Stimulated activated CD4-positive, alpha-beta T cell treated with anti-CD3 and anti-CD28 coated beads, Interleukin-2, amount 100 ng/mL, for 4 hours (primary cell): ENCODE data around the gene CENPE.

ENCODE experiments used
- DNase-seq: peaks from one replicate; pipeline ENCODE4 v3.0.0-alpha.2; 2020; ENCODE audit warnings: low read depth

CENPE gene

DNA sequence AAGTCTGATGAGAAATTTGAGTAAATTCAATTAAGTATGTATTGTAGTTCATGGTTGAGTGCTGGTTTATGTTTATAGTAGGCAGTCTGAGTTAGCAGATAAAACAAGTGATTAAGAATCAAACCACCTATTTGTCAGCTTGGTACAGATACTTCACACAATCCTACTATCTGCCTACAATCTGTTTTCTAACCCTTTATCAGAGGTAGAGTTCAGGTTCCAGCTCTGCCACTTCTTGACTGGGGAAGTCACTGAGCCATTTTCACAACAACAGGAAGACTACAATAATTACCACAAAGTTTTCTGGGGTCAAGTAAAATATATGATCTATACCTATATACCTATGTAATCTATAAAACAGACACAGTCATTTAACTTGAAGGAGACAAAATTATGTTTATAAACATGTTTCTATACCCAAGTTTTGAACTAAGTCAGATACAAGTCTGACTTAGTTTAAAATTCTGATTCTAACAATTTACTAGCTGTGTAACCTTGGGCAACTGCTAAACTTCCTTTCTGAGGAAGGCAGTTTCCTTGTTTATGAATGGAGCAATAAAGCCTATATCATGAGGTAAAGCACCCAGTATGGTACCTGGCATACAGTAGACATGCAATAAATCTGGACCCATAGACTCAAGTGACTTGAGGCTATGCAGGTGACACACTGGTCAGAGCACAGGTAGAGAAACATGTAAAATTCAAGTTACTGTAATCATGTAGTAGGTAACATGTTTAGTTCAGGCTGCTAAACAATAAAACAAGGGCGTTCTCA lies 61.3 kb downstream of the CENPE start:
- no peak for DNase-seq

DNA sequence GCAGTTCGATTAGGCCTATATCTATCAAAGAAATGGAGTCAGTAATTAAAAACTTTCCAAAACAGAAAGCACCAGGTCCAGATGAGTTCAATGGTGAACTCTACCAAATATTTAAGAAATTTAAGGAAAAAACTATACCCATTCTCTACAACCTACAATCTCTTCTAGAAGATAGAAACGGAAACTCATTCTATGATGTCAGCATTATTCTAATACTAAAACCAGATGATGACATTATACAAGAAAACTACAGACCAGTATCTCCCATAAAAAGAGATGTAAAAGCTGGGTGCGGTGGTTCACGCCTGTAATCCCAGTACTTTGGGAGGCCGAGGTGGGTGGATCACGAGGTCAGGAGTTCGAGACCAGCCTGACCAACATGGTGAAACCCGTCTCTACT lies 69.0 kb downstream of the CENPE start:
- no peak for DNase-seq

DNA sequence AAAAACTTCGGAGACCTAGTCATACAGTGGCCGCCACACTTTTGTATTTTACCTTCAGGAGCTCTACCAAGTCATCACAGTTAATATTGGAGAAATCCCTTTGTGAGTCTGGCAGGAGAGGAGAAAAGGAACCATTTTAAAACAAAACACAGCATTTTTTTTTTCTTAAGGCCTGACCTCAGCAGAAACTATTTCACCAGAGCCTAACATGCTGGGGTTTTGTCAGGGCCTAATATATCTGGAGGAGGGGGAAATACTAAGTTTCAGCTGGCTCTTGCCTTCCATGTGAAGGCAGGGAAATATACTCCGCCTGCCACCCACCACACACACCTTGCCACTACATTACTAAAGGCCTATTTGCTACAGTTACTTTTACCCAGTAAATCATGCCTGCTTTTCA lies 72.0 kb downstream of the CENPE start:
- no peak for DNase-seq

DNA sequence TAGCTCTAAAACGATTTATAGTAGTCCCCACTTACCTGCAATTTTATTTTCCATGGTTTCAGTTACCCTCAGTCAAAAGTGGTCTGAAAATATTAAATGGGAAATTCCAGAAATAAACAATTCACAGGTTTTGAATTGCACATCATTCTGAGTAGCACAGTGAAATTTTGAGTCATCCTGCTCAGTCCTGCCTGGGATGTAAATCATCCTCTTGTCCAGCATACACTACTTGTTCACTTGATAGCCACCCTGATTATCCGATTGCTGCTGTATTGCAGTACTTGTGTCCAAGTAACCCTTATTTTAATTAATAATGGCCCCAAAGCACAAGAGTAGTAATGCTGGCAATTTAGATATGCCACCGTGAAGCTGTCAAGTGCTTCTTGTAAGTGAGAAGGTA lies 75.0 kb downstream of the CENPE start:
- DNase-seq, result no peak

DNA sequence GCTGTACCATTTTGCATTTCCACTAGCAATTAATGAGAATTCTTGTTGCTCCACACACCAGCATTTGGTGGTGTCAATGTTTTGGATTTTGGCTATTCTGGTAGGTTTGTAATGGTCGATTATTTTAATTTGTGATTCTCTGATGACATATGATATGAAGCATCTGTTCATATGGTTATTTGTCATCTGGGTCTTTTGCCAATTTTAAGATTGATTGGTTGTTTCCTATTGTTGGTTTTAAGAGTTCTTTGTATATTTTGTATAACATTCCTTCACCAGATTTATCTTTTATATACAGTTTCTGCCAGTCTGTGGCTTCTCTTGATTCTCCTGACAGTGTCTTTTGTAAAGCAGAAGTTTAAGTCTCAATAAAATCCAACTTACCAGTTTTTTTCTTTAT lies 80.0 kb downstream of the CENPE start:
- no peak for DNase-seq

DNA sequence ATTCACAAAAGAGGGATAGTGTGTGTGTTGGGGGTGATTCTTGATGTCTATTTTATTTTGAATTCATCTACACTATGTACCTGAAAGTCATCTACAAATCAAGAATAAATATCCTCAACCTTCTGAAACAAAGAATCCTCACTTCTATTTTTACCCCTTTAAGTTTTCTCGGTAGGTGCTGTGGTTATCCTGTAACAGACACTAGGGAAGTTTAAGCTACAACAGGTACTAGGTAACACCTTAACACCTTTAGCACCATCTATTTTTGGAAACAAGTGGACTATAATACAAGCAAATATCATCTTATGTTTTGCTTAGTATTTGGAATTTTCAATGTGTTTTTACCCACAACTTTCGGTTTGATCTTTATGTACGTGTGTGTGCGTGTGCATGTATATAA lies 86.5 kb downstream of the CENPE start:
- DNase-seq, result no peak

DNA sequence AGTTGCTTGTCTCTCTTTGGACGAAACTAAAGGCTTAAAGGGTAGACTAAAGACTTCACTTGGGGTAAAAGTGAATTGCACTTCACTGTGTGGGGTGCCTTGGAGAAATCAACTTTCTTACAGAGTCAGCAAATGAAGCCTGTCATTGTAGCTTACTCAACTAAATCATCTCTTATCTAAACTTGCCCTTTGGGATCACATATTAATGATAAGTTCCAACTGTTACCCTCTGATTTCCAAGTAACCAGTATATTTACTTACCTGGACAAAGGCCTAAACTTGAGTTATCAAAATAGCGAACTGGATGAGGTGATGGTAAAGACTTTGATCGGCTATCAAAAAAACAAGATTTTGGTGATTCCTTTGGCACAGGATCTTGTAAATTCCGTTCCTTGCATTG lies 89.6 kb downstream of the CENPE start:
- no peak for DNase-seq

DNA sequence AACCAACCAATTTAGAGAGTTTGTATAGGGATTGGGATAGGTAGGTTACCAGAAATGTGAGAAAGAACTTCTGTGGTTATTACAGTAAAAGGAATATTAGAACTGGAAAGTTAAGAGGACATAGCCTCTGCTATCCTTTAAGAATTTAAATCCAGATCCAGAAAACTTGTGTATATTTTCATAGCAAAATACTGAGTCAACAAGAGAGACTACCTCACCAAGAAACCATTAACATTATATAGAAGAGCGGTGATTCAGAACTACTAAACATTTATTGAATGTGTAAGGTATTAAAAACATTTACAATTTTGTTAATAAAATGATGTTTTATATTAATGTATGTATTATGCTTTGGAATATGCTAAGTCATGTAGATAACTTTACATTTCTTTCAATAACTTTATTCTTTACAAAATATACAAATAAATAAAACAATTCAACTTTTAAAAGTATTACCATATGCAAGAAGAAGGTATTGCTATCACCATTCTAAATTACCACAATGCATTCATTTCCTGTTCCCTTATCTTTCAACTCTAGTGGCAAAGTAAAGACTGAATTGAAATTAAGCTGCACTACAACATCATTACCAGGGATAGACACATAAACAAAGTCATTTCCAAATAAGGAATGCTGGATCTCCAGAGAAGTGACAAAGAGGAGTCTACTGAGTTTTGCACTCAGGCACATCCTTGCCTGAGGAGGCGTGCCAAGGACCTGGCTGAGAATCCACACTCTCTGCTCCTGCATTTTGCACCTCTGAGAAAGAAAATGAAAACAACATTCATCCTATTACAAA lies 92.4 kb downstream of the CENPE start:
- DNase-seq, result no peak

DNA sequence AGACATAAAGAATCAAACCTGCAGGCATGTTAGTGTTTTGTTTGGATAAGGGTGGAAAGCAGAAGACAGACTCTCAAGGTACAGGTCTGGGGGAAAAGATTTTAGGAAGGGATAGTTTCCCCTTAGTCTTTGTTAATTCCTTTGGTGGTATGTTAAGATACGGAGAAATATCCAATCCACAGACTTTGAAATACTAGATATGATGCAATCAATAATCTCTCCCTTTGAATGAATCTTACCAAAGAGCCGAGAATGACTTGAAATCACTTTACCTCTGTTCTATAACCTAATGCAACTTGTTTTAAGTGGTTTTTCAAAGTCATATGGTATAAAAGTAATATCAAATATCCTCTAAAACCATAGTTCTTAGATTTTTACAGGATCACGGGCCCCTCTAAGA lies 93.3 kb downstream of the CENPE start:
- DNase-seq, result no peak

DNA sequence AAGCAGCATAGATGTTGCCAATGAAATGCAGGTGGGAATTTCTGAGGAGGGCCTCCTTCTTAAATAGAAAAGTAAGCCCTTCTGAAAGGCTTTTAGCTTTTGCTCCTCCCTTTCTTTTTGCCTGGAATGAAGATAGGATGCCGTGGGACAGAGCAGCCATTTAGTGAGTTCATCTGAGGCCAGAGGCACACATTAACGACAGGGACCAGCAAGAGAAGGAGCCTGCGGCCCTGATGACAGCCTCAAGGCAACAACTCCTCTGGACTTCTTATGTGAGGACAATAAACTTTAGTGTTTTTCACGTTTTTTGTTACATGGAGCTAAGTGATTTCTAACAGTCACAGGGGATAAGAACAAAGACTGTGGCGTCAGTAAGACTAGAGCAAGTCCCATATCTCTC lies 97.5 kb downstream of the CENPE start:
- DNase-seq, result no peak

DNA sequence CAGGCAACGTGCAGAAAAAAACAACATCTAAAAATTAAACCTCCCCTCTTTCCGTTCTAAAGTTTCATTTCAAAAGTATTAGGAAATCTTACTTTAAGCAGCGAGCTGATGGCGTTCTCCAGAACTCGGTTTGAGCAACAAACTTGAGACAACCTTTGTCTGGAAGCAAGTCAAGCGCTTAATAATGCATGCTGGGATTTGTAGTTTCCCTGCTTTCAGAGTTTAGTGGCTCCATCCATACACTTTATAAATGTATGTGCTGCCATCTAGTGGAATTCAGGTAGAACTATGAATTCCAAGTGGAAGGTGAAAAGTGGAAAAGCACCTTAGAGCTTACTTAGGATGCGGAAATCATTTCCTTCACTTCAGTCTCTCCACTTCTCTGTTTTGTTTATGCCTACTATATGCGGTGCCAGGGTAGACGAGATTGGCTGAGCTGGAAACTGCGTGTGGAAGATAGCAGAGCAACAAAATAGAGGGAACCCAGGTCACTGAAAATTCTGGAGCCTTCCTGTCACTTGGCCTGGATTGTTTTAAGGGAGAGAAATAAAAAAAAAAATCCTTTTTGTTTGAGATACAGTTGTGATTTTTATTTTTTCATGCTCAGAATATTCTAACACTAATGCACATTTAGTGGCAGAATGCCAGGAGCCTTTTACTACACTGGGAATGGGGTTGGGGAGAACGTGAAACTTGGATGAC lies 98.3 kb downstream of the CENPE start, which contains the start of gene BDH2:
BDH2 (minus strand) TSS at position 144 of the 702 bp plus-strand sequence. CDS start 3,580 bp downstream, outside the sequence.
- peak; percentile 33 for DNase-seq

DNA sequence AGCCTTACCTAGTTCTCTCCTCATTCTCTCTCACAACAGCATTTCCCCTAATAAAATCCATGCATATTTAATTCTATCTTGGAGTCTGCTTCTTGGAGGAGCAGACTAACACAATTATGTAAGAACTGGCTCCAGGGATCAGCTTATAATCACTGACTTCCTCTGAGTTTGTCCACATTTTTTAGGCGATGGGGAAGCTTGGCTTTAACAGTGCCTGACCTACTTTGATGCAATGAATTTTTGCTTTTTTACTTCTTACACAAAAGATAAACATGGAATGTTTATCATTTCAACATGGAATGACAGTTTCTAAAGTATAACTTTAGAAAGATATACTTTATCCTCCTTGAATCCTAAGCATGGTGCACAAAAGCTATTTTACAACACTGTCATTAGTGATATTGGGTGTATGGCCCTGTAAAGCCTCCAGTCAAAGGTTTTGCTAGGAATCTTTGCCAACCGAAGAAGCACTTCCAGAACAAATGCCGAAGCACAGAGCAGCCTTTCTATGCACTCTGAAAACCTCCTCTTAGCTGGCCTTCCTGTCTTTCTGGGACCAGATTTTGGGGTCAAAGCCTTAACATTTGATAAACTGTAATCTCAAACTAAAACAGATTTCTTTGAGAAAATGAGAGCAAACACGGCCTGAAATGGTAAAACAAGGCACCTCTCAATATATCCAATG lies 99.2 kb downstream of the CENPE start:
- no peak for DNase-seq

DNA sequence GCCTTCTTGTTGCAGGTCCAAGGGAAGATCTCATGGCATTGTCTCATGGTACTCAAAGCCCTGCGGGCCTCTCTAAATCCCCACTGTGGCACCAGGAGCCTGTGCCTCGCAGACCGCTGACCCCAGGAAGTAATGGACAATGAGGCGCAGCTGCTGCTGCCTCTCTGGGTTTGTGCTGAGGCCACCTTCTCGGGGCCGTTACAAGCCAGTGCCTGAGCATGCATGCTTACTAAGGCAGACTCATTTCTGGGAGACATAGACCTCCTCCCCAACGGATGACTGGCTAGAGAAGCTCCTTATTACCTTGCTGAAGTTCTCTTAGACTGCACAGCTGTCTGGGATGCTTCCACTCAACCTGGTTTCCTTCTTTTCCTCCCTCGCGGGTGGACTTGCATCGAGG lies 99.8 kb downstream of the CENPE start:
- no peak for DNase-seq

DNA sequence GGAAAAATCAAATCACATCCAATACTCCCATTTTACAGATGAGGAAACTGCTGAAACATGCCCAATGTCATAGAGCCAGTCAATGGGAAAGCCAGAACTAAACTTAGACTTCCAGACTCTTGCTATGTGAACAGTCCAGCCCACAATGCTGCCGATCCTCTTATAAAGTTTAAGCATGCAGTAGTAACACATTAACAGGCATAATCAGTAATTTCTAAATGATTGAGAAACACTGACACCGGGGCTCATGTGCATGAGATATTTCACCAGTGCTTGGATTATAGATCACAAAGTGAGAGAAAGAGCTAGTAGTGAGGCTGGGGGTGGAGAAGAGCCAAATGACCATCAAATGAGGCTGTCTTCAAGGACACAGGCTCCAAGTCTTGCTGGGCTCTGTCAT lies 101.0 kb downstream of the CENPE start:
- DNase-seq, result no peak

DNA sequence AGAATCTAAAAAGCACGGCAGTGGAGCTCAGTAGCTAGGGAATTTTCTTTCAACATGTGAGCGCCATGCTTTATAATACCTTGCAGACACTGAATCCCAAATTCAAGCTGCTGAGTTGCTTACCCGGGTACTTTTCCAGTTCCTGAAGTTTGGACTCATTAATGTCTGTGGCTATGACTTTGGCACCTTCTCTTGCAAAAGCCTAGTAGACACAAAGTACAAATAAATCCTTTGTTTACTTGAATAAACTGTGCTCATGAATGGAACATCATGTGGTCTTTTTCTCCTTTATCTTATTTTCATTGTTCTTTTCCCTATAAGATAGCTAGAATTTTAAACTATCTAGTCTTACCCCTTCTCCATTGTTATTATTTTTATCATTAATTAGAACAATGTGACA lies 103.1 kb downstream of the CENPE start:
- DNase-seq, result no peak

DNA sequence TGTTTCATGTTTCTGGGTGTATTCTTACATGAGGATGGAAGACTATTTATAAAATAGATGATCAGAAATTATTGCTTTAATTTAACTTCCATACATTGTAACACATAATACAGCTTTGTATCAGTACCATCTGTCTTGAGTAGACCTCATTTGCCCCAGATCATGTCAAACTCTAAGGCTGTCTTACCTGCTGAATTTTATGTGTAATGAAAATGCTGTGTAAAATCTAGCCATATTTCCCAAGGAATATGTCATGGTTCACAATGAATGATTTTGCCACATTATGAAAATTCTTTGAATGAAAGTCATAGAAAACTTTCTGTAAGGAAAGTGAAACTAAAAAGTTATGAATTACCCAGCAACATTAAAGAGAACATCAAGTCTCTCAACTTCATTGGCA lies 105.9 kb downstream of the CENPE start:
- no peak for DNase-seq

DNA sequence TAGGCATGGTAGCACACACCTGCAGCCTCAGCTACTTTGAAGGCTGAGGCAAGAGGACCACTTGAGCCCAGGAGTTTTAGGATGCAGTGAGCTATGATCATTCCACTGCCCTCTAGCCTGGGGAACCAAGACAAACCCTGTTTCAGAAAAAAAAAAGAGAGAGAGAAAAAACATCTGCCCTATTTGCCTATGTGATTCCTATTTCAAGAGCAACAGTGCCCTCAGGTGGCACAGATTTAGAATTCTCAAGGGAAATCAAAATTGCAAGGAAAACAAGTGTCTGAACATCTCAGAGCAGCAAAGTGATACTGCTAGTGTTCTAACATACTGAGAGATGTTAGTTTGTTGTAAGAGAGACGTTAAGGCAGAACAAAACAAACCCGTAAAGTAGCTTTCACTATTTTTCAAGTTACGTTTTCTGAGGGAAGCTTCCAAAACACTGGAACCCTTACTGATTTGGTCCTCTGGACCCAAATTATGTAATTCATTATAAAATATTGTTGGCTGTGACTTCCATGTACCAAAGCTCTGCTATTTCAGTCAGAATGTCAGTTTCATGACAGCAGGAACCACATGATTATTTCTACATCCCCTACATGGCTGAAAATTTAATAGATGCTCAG lies 106.4 kb downstream of the CENPE start:
- peak; percentile 30 for DNase-seq

DNA sequence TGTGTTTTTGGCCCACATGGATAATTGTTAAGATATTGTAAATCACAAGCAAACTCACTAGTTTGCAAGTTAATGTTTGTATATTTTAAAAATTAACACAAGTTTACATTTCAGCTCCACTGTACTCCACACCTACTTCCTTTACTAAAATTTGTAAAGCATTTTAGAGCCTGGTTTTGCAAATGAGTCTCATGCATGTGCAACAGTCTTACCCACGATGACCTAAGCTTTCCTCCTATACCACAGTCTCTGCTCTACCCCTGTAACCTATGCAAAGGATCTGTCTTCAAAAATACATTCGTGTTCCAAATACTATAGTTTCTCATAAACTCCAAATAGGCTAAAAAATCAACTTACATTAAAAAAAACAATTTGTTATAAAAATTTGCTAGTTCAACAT lies 108.7 kb downstream of the CENPE start:
- no peak for DNase-seq

DNA sequence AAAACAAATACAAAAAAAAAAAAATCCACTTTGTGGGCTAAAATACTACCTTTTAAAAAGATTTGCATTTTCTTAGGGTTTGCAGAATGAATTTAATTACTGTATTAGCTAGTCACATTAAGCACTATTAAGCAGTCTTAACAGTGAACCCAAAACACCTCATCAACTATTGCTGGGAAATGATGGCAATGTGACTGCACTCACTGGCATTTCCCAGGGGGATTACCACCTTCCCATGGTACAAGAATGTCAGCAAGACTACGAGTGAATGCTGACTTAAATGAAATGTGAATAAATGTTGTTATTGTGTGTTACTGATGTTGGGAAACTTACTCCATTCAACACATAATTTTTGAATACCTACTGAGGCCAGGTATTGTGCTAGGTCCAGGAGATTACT lies 111.6 kb downstream of the CENPE start:
- no peak for DNase-seq

DNA sequence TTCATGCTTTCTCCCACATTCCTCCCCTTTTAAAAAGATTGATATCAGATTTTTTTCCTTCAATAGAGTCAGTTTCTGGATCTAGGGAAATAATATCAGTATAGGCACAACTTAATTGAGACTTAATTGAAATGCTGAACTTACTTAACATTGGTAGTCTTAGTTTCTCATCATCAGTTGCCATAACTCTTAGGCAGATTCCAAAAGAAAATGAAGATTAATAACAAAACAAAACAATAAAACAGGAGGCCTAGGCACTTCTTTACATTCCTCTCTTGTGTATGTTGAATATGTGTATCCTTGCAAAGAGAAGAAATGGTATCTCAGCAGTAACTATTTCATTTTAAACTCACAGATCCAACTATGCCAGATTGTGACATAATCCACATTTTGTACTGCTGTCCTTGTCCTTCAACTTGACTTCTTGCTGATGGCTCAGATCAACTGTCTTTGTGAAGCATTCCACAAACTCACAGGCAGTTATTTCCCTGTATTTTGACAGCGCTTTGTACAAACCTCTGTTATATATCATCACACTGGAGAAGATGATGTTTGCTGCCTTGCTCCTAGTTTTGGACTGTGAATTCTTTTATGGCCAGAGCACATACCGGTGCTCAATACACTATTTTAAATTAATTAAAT lies 112.5 kb downstream of the CENPE start:
- DNase-seq, result no peak

DNA sequence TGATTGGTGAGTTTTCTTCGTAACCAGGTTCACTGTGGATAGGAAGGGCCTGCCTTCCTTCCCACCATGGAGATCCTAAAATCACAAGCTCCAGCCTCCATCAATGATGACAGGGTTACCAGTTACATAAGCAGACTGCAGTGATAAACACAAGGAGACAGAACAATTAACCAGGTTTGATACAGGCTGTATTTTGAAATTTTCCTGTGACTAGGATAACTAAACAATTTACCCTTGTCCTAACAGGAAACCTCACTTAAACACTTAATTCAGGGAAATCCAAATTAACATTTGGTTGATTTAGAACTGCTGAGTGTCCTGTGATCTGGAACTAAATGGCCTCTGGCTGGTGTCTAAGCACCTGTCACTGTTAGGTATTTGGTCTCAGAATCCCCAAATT lies 118.5 kb downstream of the CENPE start:
- DNase-seq, result no peak
